ENCODE measurements around the gene TTLL11. TPM values are rescaled to one million over a fixed set of nuclear protein-coding genes. Genes with fewer than 3 reads are reported as not detected.

The TTLL11 gene
- total RNA-seq, 1 experiment from 2014 or later = 1.5 TPM

DNA sequence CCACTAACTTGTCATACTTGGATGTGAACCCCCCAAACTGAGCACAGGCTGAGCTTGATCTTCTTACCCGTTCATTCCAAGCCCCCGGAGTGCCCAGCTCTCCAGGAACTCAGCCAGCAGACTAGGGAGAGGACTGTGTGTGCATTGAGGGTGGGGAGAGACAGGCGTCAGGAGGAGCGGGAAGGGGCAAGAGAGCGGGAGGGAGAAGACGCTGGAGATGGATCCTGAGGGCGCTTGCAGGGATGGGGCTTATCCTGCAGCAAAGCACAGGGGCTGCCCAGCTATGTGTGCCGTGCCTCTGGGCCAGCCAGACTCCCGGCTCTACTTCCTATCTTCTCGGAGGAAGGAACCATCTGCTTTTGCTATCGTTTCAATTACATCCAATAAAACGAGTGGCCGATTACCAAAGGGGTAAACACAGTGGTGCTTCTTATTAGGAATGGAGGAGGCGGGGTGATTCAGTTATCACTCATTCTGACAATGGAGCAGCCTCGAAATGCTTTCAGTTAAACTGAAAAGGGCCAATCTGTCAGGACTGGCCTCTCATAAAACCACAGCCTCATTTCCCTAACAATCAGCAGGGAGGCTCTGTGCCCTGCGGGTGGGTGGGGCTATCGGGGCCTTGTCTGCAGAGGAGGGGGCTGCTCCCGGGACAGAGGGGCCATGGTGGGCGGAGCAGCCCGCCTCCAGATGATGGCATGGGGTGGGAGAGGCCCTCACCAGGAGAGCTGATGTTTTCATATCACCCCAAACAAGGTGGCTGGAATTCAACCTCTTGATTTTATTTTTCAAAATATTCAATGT, 273.5 kb downstream of the TTLL11 start:
- peaks cover 7% of the 10 kb centered on the region; the same call in 1 of the 2 replicates for H3K4me1 ChIP-seq (ENCODE audit: insufficient read depth, low read length)
- H2AK5ac ChIP-seq (ENCODE audit: insufficient read length, low read length) = no peak overlapping the region
- no peaks in the 10 kb centered on the region for H3K9me3 ChIP-seq (ENCODE audit: control insufficient read depth, low read depth, low read length)
- no peaks in the 10 kb centered on the region for H3K79me1 ChIP-seq (ENCODE audit: insufficient read depth, low read depth, low read length, poor library complexity, severe bottlenecking)
- no peak overlapping the region for H3K23ac ChIP-seq (ENCODE audit: insufficient read length, low read depth, low read length)
- H2BK20ac ChIP-seq (ENCODE audit: low read depth, low read length, poor library complexity, severe bottlenecking) = no peak overlapping the region
- no peak overlapping the region for H2BK5ac ChIP-seq (ENCODE audit: insufficient read length, low read length)
- no peak overlapping the region for H3T11ph ChIP-seq (ENCODE audit: low read length)
- WGBS (ENCODE audit: extremely low coverage, insufficient read length, low lambda C conversion rate) = no CpG with 5 or more reads among the region's 20 CpGs
- no peak overlapping the region for H4K8ac ChIP-seq (replicated peaks; ENCODE audit: insufficient read length, low read depth, low read length)
- H3K27ac ChIP-seq (ENCODE audit: insufficient read length, low read depth, low read length) = no peak overlapping the region
- Mint-ChIP-seq H3K9me3 (peaks cover 0 to 4% of the 10 kb centered on the region in 2 experiments; a peak in 2 of 5 replicates), H3K27me3 (ENCODE audit: low read depth) (peaks cover 10% of the 10 kb centered on the region), H3K36me3 (ENCODE audit: insufficient read depth in 1 of 3, low read depth in 3 of 3) (no peaks in the 10 kb centered on the region), H3K27ac (peak overlapping the region in 1 of 3 experiments; percentile 24; a peak in 1 of 7 replicates), H3K4me1 (peaks cover 37 to 57% of the 10 kb centered on the region in 2 experiments), H3K4me3 (peak overlapping the region; percentile 33 to 60; a peak in 3 of 5 replicates)
- H4K5ac ChIP-seq (ENCODE audit: insufficient read length, low read depth, low read length) = no peak overlapping the region
- H3K4ac ChIP-seq (ENCODE audit: low read depth, low read length) = no peak overlapping the region
- H3K14ac ChIP-seq (ENCODE audit: insufficient read depth, low read length) = no peak overlapping the region
- no peak overlapping the region for H2BK120ac ChIP-seq (ENCODE audit: low read depth, low read length, poor library complexity, severe bottlenecking)
- H3K4me2 ChIP-seq (ENCODE audit: insufficient read depth, insufficient read length, low read length) = peak overlapping the region; percentile 17
- H3K56ac ChIP-seq (ENCODE audit: insufficient read length, low read depth, low read length) = no peak overlapping the region
- H4K20me1 ChIP-seq (ENCODE audit: control insufficient read depth, insufficient read depth, insufficient read length) = no peaks in the 10 kb centered on the region
- TF ChIP-seq, protein P1, sequence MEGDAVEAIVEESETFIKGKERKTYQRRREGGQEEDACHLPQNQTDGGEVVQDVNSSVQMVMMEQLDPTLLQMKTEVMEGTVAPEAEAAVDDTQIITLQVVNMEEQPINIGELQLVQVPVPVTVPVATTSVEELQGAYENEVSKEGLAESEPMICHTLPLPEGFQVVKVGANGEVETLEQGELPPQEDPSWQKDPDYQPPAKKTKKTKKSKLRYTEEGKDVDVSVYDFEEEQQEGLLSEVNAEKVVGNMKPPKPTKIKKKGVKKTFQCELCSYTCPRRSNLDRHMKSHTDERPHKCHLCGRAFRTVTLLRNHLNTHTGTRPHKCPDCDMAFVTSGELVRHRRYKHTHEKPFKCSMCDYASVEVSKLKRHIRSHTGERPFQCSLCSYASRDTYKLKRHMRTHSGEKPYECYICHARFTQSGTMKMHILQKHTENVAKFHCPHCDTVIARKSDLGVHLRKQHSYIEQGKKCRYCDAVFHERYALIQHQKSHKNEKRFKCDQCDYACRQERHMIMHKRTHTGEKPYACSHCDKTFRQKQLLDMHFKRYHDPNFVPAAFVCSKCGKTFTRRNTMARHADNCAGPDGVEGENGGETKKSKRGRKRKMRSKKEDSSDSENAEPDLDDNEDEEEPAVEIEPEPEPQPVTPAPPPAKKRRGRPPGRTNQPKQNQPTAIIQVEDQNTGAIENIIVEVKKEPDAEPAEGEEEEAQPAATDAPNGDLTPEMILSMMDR (conservative IDR thresholded peaks at IDR 0.05) = no peak
- H2AFZ ChIP-seq (ENCODE audit: low read length) = no peak overlapping the region
- DNase-seq = peak; percentile 81
- no peaks in the 10 kb centered on the region for H3K27me3 ChIP-seq (ENCODE audit: insufficient read depth, low read length)
- H3K23me2 ChIP-seq (ENCODE audit: insufficient read length, low read depth, low read length, poor library complexity, severe bottlenecking) = no peaks in the 10 kb centered on the region
- H3K18ac ChIP-seq (ENCODE audit: insufficient read length, low read depth, low read length) = peak overlapping the region; percentile 28
- H3K9ac ChIP-seq (ENCODE audit: extremely low read depth, insufficient read length, low read length) = no peak overlapping the region
- no peak overlapping the region for H4K91ac ChIP-seq (ENCODE audit: insufficient read length, low read depth, low read length)
- H2BK15ac ChIP-seq (ENCODE audit: low read depth, low read length) = no peak overlapping the region
- H2BK12ac ChIP-seq (ENCODE audit: insufficient read length, low read depth, low read length) = no peak overlapping the region
- no peaks in the 10 kb centered on the region for H3K79me2 ChIP-seq (ENCODE audit: insufficient read depth, low read length)

Data from H9 (cell line).